Kidney (tissue), 14 donors: ENCODE measurements around the gene ZER1. TPM values are rescaled to one million over a fixed set of nuclear protein-coding genes. Genes with fewer than 3 reads are reported as not detected.
A peak's percentile ranks its signal among the peaks of the same experiment; 100 is the strongest.

Experiments
- DNase-seq, 5 donors: peaks; one replicate each; pipeline ENCODE4 v3.0.0-alpha.2; 2013 to 2020
- FAIRE-seq: peaks from 2 replicates; lab custom pipeline; 2012; peaks lifted over from hg19 to GRCh38; lab: Jason Lieb, UNC
- H3K27ac ChIP-seq, 2 donors: one replicate each; pipeline ENCODE4 v1.7.0; 2013; ENCODE audit warnings: low read depth in 2 of 2, low read length in 2 of 2, inconsistent platforms in 1 of 2
- H3K27me3 ChIP-seq: one replicate; pipeline ENCODE4 v1.7.1; 2013; ENCODE audit warnings: low read length, inconsistent platforms; ENCODE audit not compliant: control insufficient read depth, insufficient read depth
- H3K36me3 ChIP-seq, 3 donors: one replicate each; pipeline versions ENCODE4 v1.7.0 to v1.7.1; 2013; ENCODE audit warnings: low read length in 3 of 3, control low read depth in 1 of 3, inconsistent platforms in 1 of 3; ENCODE audit not compliant: insufficient read depth in 3 of 3, control insufficient read depth in 2 of 3
- H3K4me1 ChIP-seq, 3 donors: one replicate each; pipeline versions ENCODE4 v1.7.0 to v1.7.1; 2013; ENCODE audit warnings: low read length in 3 of 3, inconsistent platforms in 1 of 3, low read depth in 1 of 3; ENCODE audit not compliant: control insufficient read depth in 2 of 3, insufficient read depth in 2 of 3
- H3K4me3 ChIP-seq, 3 donors: one replicate each; pipeline versions ENCODE4 v1.7.0 to v1.8.1; 2013; ENCODE audit warnings: low read length in 3 of 3, control low read depth in 1 of 3, inconsistent platforms in 1 of 3
- H3K9ac ChIP-seq, 3 donors: one replicate each; pipeline versions ENCODE4 v1.7.0 to v1.7.1; 2013; ENCODE audit warnings: low read length in 3 of 3, control low read depth in 1 of 3, inconsistent platforms in 1 of 3
- H3K9me3 ChIP-seq, 3 donors: one replicate each; pipeline versions ENCODE4 v1.7.0 to v1.7.1; 2013; ENCODE audit warnings: low read length in 3 of 3, control low read depth in 1 of 3, inconsistent platforms in 1 of 3; ENCODE audit not compliant: control insufficient read depth in 2 of 3, insufficient read depth in 1 of 3
- intact Hi-C: fragments of 100-400 bp; cut with DNase I; formaldehyde crosslinking; loops from one replicate; pipeline ENCODE4 v1.11.1; 2022
- polyA plus RNA-seq: library from polyadenylated mRNA; stranded (reverse); fragments of 350-450 nt; fragmentation: Illumina TruSeq; extraction: RNeasy Lipid Tissue Mini Kit (QIAGEN cat#74804); gene quantifications from one replicate; pipeline ENCODE4 v1.2.3, GENCODE V29; 2014; ENCODE audit warnings: low read depth, low replicate concordance; ENCODE audit not compliant: insufficient read depth
- total RNA-seq: library from RNA; stranded (reverse); fragmentation: NEBNext Ultra II Directional; extraction: Animal tissue kit (Norgen Biotek cat#: 25700); gene quantifications from one replicate; pipeline ENCODE4 v1.2.1, GENCODE V29; 2021
- TF ChIP-seq, protein P1 (sequence below): IDR thresholded peaks from 3 replicates; pipeline ENCODE4 v1.5.1; 2012; ENCODE audit warnings: mild to moderate bottlenecking, moderate library complexity, borderline replicate concordance; ENCODE audit not compliant: insufficient read depth; ENCODE audit errors: extremely low read depth
- donor health status: control.
- donor health status: control.
- donor health status: control.
- donor health status: control.
- donor health status: control.
- donor health status: DM: yes; HTN: yes; CAD: no.
- donor health status: Normal renal cell carcinoma (clear cell type).

Gene ZER1
- total and polyA plus RNA-seq, 2 donors from 2014 or later: 31.1 to 43.2 TPM

DNA sequence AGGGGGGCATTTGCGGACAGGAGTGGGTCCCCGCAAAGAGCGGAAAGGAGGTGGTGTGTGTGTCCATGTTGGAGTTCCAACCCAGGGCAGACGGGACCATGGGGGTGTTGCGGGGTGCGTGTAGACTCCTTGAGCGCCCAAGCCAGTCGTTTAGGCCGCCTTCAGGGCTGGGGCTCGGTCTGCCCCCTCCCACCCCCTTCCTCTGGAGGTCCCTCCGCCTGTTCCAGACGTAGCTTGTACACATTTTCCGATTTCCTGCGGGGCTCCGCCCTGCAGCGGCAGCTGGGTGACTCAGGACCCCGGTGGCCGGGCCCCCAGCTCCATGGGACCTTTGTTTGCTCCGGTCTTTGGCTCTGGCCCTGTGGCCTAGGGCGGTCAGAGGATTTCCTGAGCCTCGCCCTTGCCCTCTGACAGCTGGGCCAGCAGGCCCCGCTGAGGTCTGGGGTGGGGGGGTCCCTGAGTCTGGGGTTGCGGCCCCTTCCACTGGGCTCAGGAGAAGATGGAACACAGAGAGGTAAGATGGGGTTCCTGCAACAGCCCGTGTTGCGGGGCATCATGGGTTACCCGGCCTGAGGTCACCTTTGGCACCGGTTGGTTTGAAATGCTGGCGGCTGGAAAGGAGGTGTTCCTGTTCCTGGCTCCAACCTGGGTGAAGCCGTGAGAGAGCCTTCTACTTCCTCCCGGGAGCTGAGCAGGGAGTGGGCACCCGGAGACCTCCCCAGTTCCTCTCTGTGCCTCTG lies 67.9 kb downstream of the ZER1 start:
- no peak for FAIRE-seq
- intact Hi-C loops: no loop called here

GRCh38 chr9:128702949-128703615 lies 68.6 kb downstream of the ZER1 start:
- intact Hi-C loops: no loop called here
- no peaks in the 10 kb centered on the region for H3K9me3 ChIP-seq
- DNase-seq (peak in 4 of 5 donors; percentile 46 to 84 (median 67)), FAIRE-seq (no peak)
- H3K36me3 ChIP-seq: no peaks in the 10 kb centered on the region
- H3K9ac ChIP-seq: peak overlapping the region in 1 of 3 donors; percentile 51
- H3K27me3 ChIP-seq: no peaks in the 10 kb centered on the region
- peak overlapping the region in 2 of 3 donors; percentile 48 to 59 for H3K4me3 ChIP-seq
- H3K4me1 ChIP-seq: peaks cover 0 to 3% (median 0%) of the 10 kb centered on the region in 3 donors
- TF ChIP-seq, protein P1, sequence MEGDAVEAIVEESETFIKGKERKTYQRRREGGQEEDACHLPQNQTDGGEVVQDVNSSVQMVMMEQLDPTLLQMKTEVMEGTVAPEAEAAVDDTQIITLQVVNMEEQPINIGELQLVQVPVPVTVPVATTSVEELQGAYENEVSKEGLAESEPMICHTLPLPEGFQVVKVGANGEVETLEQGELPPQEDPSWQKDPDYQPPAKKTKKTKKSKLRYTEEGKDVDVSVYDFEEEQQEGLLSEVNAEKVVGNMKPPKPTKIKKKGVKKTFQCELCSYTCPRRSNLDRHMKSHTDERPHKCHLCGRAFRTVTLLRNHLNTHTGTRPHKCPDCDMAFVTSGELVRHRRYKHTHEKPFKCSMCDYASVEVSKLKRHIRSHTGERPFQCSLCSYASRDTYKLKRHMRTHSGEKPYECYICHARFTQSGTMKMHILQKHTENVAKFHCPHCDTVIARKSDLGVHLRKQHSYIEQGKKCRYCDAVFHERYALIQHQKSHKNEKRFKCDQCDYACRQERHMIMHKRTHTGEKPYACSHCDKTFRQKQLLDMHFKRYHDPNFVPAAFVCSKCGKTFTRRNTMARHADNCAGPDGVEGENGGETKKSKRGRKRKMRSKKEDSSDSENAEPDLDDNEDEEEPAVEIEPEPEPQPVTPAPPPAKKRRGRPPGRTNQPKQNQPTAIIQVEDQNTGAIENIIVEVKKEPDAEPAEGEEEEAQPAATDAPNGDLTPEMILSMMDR: no peak
- peak overlapping the region; percentile 30 to 74 for H3K27ac ChIP-seq

More for the DNA sequence above, 67.9 kb downstream of the ZER1 start:
- peaks cover 0 to 3% (median 0%) of the 10 kb centered on the region in 3 donors for H3K4me1 ChIP-seq
- H3K9ac ChIP-seq: no peak overlapping the region
- H3K27ac ChIP-seq: peak overlapping the region; percentile 30 to 74
- H3K9me3 ChIP-seq: no peaks in the 10 kb centered on the region
- peak overlapping the region in 1 of 3 donors; percentile 59 for H3K4me3 ChIP-seq
- peak in 1 of 5 donors; percentile 87 for DNase-seq
- TF ChIP-seq, protein P1: no peak
- H3K27me3 ChIP-seq: no peaks in the 10 kb centered on the region
- no peaks in the 10 kb centered on the region for H3K36me3 ChIP-seq

DNA sequence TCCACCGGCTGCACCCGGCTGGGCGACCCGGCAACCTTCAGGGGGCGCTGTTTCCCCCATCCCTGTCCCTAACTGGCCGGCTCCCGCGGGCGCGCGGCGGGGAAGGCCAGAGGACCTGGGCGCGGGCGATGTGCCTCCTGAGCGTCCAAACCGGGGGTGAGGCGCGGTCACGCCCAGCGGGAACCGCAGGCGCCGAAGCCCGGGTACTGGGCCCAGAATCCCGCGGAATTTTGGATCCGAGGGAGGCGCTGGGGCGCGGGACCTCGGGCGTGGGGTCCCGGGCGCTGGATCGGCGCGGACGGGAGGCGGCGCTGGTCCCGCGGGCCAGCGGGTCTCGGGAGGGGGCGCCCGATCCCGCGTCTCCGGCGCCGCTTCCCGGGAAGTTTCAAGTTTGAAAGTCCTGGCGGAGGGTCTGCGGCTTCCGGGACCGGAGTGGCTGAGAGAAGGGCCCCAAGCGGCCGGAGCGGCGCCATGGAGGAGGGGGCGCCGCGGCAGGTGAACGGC lies 69.2 kb downstream of the ZER1 start, which contains the start of gene PKN3:
Gene PKN3, plus strand, starts transcription at position 59 of the 504 bp plus-strand sequence. Its CDS starts 413 bp downstream, at position 472.
- H3K4me1 ChIP-seq: peaks cover 0 to 3% (median 0%) of the 10 kb centered on the region in 3 donors
- H3K27ac ChIP-seq: peak within 1 kb of the TSS; percentile 30 to 74
- intact Hi-C loops: no loop called here
- peak within 1 kb of the TSS in 2 of 3 donors; percentile 48 to 51 for H3K9ac ChIP-seq
- H3K36me3 ChIP-seq: no peaks in the 10 kb centered on the region
- H3K27me3 ChIP-seq: no peaks in the 10 kb centered on the region
- no peaks in the 10 kb centered on the region for H3K9me3 ChIP-seq
- FAIRE-seq: no peak
- TF ChIP-seq, protein P1: peak; percentile 75
- peak within 1 kb of the TSS in 2 of 3 donors; percentile 48 to 59 for H3K4me3 ChIP-seq
- DNase-seq: peak; percentile 92 to 95 (median 93)
